NT2/D1 (cell line): ENCODE measurements around the gene PSPN.
"Not testable (repeated sequence)": the region's sequence is repeated elsewhere in the genome, so short reads cannot be mapped to it uniquely, and the experiment has no call there.

ENCODE experiments used
- DNase-seq: peaks from one replicate; pipeline ENCODE4 v3.0.0-alpha.2; 2011; ENCODE audit warnings: low read depth, low spot score
- H3K27me3 ChIP-seq: 2 replicates; pipeline ENCODE4 v1.6.0; 2011; ENCODE audit warnings: mild to moderate bottlenecking; ENCODE audit not compliant: insufficient read length, insufficient read depth
- H3K36me3 ChIP-seq: 2 replicates; pipeline ENCODE4 v1.6.1; 2011; ENCODE audit warnings: mild to moderate bottlenecking, low read length, mixed read lengths; ENCODE audit not compliant: insufficient read depth, insufficient read length
- H3K4me1 ChIP-seq: 2 replicates; pipeline ENCODE4 v1.5.1; 2011; ENCODE audit not compliant: insufficient read depth, insufficient read length
- H3K4me3 ChIP-seq: 2 replicates; pipeline ENCODE4 v1.5.1; 2011; ENCODE audit warnings: low read depth; ENCODE audit not compliant: insufficient read length
- H3K9ac ChIP-seq: 2 replicates; pipeline ENCODE4 v1.6.0; 2011; ENCODE audit warnings: low read depth; ENCODE audit not compliant: insufficient read length
- H3K9me3 ChIP-seq: 2 replicates; pipeline ENCODE4 v1.5.1; 2011; ENCODE audit warnings: mild to moderate bottlenecking, low read length; ENCODE audit not compliant: insufficient read depth
- SUZ12 ChIP-seq: IDR thresholded peaks from 2 replicates; pipeline ENCODE4 v1.6.1; 2011; ENCODE audit not compliant: insufficient read length, insufficient read depth; ENCODE audit errors: extremely low read depth
- YY1 ChIP-seq: IDR thresholded peaks from 2 replicates; pipeline ENCODE4 v1.6.1; 2011; ENCODE audit not compliant: insufficient read length, insufficient read depth
- ZNF274 ChIP-seq: IDR thresholded peaks from 2 replicates; pipeline ENCODE4 v1.6.1; 2011; ENCODE audit warnings: mild to moderate bottlenecking, low read depth, low read length

Gene PSPN

DNA sequence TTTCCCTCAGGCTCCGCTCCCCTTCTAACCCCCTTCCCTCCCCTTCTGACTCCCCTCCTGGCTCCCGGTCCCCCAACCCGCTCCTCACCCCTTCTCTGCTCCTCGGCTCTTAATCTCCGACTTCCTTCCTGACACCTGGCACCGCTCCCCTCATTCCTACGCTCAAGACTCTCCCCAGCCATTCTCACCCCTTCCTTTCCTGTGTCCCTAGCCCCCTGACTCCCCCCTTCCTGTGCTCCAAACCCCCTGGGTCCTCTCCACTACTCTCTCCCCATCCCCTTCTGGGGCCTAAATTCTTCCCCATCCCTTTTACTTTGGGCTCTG lies 13.7 kb downstream of the PSPN start:
- no peak for DNase-seq
- H3K9me3 ChIP-seq, result no peaks in the 10 kb centered on the region
- TF ChIP-seq SUZ12 (no peak), ZNF274 (no peak), YY1 (no peak)
- H3K27me3 ChIP-seq, result no peaks in the 10 kb centered on the region
- H3K9ac ChIP-seq, result peak overlapping the region; percentile 92
- H3K4me1 ChIP-seq, result peaks cover 7% of the 10 kb centered on the region
- peaks cover 37% of the 10 kb centered on the region for H3K36me3 ChIP-seq
- H3K4me3 ChIP-seq, result peak overlapping the region; percentile 85

DNA sequence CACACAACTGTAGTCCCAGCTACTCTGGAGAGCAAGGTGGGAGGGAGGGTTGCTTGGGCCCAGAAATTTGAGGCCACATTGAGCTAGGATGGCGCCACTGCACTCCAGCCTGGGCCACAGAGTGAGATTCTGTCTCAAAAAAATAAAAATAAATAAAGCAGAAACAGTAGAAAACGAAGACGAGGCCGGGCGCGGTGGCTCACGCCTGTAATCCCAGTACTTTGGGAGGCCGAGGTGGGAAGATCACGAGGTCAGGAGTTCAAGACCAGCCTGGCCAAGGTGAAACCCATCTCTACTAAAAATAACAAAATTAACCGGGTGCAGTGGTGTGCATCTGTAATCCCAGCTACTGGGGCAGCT lies 14.9 kb downstream of the PSPN start:
- Histone ChIP-seq H3K9ac (peak overlapping the region; percentile 42), H3K36me3 (peaks cover 29% of the 10 kb centered on the region)
- H3K4me3 ChIP-seq, DNase-seq, H3K27me3 ChIP-seq, H3K4me1 ChIP-seq, H3K9me3 ChIP-seq: not testable (repeated sequence)

DNA sequence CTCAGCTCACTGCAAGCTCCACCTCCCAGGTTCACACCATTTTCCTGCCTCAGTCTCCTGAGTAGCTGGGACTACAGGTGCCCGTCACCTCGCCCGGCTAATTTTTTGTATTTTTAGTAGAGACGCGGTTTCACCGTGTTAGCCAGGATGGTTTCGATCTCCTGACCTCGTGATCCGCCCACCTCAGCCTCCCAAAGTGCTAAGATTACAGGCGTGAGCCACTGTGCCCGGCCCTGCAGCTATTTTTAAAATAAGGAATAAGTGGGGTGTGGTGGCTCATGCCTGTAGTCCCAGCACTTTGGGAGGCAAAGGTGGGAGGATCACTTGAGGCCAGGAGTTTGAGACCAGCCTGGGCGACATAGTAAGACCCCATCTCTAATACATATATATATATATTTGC lies 15.3 kb downstream of the PSPN start:
- not testable (repeated sequence) for H3K27me3 ChIP-seq, H3K9ac ChIP-seq, DNase-seq, H3K9me3 ChIP-seq, H3K4me3 ChIP-seq, H3K4me1 ChIP-seq
- peaks cover 25% of the 10 kb centered on the region for H3K36me3 ChIP-seq

DNA sequence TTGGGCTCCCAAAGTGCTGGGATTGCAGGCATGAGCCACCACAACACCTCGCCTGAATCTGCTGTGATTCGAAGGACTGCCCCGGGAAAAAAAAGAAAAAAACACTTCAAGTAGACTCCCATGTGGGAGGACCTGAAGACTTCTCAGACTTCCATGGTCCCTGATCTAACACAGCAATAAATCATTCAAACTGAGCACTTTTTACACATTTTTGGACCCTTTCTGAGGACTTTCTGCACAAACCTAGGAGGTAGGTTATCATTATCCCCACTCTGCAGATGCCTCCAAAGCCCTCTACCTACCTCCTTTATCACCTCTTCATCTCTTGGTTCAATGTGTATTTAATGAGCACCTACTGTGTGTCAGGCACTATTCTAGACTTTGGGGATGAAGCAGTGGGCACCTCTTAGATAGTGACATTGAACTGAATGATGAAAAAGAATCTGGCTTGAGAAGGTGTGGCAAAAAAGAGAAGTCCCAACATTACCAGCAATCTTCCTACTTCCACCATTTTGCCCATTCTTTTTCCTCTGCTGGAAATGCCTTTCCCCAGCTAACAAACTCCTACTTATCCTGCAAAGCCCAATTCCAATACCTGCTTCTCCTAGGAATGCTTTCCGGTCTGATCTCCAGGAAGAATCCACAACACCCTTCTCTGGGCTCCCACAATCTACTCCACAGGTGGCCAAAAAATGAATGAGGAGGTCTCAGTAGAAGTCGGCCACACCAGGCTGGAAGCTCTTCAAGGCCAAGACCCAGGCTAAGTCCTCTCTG lies 16.0 kb downstream of the PSPN start:
- no peak for DNase-seq
- TF ChIP-seq ZNF274 (no peak), SUZ12 (no peak), YY1 (no peak)
- Histone ChIP-seq H3K4me3 (no peak overlapping the region), H3K36me3 (peaks cover 18% of the 10 kb centered on the region), H3K27me3 (no peaks in the 10 kb centered on the region), H3K9ac (no peak overlapping the region), H3K4me1 (peaks cover 7% of the 10 kb centered on the region), H3K9me3 (no peaks in the 10 kb centered on the region)

DNA sequence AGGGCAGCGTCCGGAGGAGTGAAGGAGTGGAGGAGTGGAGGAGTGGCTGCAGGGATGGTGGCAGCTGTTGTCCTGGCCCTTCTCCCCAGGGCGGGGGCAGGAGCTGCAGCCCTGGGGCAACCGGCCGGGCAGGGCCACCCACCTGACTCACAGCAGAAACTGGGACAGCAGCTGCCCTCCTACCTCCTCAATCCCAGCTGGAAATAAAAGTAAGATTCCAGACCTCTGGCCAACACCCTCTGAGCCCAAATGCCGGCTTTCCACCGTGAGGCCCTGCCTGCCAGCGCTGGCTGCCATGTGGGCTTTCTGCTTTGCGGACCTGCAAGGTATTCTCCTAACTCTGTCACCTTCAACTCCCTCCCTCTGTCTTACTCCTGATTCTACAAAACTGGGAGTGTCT lies 17.7 kb downstream of the PSPN start:
- Histone ChIP-seq H3K27me3 (no peaks in the 10 kb centered on the region), H3K9me3 (no peaks in the 10 kb centered on the region; the same call in 1 of the 2 replicates), H3K9ac (no peak overlapping the region), H3K36me3 (peaks cover 5% of the 10 kb centered on the region), H3K4me1 (peaks cover 7% of the 10 kb centered on the region), H3K4me3 (no peak overlapping the region)
- DNase-seq, result no peak
- TF ChIP-seq YY1 (no peak), SUZ12 (no peak), ZNF274 (no peak)

DNA sequence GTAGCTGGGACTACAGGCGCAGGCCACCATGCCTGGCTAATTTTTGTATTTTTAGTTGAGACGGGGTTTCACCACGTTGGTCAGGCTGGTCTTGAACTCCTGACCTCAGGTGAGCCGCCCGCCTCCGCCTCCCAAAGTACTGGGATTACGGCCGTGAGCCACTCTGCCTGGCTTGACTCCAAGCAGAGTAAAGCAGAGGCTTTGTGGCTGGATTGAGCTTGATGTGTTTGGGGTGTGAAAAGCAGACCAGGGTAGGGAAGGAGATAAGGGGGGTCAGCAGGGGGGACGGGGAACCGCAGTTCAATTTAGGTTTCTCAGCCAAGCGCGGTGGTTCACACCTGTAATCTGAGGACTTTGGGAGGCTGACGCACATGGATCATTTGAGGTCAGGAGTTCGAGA lies 18.6 kb downstream of the PSPN start:
- Histone ChIP-seq H3K27me3 (no peaks in the 10 kb centered on the region), H3K9ac (no peak overlapping the region), H3K4me3 (no peak overlapping the region), H3K36me3 (no peaks in the 10 kb centered on the region), H3K9me3 (peaks cover 4% of the 10 kb centered on the region; the same call in 1 of the 2 replicates), H3K4me1 (peaks cover 3% of the 10 kb centered on the region)
- no peak for DNase-seq
- no peak for TF ChIP-seq SUZ12
- no peak for TF ChIP-seq YY1
- TF ChIP-seq ZNF274, result no peak

DNA sequence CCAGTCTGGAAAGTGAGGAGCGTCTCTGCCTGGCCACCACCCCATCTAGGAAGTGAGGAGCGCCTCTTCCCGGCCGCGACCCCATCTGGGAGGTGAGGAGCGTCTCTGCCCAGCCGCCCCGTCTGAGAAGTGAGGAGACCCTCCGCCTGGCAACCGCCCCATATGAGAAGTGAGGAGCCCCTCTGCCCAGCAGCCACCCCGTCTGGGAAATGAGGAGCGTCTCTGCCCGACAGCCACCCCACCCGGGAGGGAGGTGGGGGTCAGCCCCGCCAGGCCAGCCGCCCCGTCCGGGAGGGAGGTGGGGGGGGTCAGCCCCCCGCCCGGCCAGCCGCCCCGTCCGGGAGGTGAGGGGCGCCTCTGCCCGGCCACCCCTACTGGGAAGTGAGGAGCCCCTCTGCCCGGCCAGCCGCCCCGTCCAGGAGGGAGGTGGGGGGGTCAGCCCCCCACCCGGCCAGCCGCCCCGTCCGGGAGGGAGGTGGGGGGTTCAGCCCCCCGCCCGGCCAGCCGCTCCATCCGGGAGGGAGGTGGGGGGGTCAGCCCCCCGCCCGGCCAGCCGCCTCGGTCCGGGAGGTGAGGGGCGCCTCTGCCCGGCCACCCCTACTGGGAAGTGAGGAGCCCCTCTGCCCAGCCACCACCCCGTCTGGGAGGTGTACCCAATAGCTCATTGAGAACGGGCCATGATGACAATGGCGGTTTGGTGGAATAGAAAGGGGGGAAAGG lies 20.3 kb downstream of the PSPN start:
- DNase-seq, H3K4me1 ChIP-seq, H3K9me3 ChIP-seq, H3K4me3 ChIP-seq, H3K27me3 ChIP-seq, H3K36me3 ChIP-seq, H3K9ac ChIP-seq: not testable (repeated sequence)
